A172 (cell line): ENCODE data around the gene GJE1. TPM values are rescaled to one million over a fixed set of nuclear protein-coding genes. Genes with fewer than 3 reads are reported as not detected.
A peak's percentile ranks its signal among the peaks of the same experiment; 100 is the strongest.
"Not testable (repeated sequence)": the region's sequence is repeated elsewhere in the genome, so short reads cannot be mapped to it uniquely, and the experiment has no call there.

Source experiments
- DNase-seq: peaks from one replicate; pipeline ENCODE4 v3.0.0-alpha.2; 2015; ENCODE audit warnings: low spot score
- total RNA-seq: library from RNA; depleted of rRNA; stranded (reverse); fragments of >200 nt; shearing (Covaris generic); gene quantifications from 2 replicates; pipeline ENCODE4 v1.2.3, GENCODE V29; 2014; rRNA removed

Gene GJE1, protein sequence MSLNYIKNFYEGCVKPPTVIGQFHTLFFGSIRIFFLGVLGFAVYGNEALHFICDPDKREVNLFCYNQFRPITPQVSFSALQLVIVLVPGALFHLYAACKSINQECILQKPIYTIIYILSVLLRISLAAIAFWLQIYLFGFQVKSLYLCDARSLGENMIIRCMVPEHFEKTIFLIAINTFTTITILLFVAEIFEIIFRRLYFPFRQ
- not detected in 2 replicates for total RNA-seq

DNA sequence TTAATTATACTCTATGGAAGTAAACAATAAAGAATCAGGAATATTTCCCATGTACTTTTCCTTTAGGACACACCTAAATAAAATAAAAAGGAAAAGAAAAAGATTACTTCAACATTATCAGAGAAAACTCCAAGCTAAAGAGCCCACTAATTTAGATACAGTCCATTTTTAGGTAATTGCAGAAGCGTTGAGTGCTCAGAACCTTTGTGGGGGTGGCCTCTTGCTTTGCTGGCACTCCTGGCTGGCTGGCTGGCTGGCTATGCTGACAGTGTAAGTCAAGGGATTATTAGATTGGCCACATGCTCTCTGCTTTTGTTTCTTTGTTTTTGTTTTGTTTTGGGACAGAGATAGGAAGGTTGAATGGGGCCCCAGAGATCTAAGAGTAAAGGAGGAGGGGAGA lies at the start of gene GJE1:
Gene GJE1 (plus strand): TSS at position 301 of the 400 bp plus-strand sequence. CDS start 234 bp downstream, outside the sequence.
- DNase-seq, result no peak

DNA sequence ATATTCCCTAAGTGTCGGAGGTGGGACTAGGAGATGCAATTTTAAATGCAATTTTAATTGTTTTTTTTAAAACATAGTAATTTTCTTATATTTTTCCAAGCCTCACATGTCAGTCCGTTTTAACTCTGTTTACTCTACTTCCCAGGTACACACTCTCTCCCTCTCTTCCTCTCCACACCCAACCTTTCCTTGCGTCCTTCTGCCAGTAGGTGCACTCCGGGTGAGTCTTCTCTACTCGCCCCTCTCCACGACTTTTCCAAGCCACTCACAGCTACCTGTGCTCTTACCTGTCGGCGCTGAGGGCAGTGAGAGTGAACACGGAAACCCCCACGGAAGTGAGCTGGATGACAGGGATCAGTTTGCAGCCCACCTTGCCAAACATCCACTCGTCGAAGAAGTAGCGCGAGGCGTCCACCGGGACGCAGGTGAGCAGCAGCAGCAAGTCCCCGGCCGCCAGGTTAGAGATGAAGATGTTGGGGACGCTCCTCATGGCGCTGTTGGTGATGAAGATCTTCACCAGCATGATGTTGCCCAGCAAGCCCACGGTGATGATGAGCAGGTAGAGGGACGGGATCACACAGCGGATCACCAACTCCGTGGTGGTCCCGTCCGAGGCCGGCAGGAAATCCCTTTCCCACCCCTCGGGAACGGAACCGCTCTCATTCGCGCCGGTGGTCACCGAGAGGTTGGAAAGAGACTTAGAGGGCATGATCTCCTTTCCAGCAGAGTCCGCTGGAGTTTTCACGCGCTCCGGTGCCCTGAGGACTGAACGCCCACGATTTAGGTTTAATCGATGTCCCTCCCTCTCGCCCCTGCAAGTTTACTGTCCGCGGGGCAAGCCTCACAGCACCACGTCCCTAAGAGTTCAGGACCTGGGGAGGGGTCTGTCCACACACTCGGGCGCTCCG lies 44.5 kb upstream of the GJE1 start:
- no peak for DNase-seq

DNA sequence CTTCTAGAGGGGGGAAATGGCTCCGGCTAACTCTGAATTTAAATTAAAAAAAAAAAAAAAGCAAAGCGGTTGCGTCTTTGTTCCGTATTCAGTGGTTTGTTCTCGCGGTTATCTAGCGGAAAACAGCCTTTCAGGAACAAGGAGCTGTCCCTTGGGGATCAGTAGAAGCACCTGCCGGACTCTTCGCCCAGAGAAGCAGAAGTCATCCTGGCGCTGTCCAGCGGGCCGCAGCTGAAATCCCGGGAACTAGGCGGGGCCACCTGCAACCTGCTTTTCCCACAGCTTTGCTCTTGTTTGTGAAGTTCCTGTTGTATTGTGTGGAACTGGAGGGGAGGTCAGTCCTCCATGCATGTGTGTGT lies 43.9 kb upstream of the GJE1 start:
- DNase-seq, result peak; percentile 2

DNA sequence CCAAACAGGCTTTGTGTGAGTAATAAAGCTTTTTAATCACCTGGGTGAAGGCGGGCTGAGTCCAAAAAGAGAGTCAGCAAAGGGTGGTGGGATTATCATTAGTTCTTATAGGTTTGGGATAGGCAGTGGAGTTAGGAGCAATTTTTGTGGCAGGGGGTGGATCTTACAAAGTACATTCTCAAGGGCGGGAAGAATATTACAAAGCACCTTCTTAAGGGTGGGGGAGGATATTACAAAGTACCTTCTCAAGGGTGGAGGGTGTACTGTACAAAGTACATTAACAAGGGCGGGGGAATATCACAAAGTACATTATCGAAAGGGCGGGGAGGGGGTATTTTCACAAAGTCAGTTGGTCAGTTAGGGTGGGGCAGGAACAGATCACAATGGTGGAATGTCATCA lies 27.9 kb upstream of the GJE1 start:
- DNase-seq, result not testable (repeated sequence)

DNA sequence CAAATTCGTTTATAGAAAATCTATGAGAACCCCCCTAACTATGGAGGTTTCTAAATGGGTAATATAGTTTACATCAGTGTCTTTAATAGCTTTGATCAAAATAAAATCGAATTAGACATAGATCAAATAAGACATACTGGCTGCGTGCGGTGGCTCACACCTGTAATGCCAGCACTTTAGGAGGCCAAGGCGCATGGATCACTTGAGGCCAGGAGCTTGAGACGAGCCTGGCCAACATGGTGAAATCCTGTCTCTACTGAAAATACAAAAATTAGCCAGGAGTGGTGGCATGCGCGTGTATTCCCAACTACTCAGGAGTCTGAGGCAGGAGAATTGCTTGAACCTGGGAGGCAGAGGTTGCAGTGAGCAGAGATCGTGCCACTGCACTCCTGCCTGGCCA lies 21.9 kb upstream of the GJE1 start:
- not testable (repeated sequence) for DNase-seq

DNA sequence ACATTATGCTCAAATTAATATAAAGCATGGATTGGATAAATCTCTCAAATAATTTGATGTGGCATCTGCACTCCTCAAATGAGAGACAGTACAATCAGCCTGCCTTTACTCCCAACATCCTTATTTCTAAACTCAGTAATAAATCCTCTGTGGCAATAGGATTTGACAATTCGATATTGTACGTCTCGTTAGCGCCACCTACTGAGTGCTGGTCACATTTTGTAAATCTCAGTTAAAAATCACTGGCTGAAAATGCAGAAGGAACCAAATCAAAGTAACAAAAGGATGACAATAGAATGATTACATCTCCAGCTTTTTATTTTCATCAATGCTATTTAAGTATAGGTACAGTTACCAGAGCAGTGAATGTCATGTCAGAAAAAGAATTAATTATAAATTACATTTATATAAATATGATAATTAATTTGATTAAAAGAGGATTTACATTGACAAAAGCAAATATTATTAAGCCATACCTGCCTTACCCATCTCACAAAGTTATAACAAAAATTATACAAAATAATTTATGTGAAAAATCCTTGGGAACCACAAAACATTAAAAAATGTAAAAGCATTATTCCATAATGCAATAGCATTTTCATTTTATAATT lies 20.2 kb upstream of the GJE1 start:
- DNase-seq, result peak; percentile 61

DNA sequence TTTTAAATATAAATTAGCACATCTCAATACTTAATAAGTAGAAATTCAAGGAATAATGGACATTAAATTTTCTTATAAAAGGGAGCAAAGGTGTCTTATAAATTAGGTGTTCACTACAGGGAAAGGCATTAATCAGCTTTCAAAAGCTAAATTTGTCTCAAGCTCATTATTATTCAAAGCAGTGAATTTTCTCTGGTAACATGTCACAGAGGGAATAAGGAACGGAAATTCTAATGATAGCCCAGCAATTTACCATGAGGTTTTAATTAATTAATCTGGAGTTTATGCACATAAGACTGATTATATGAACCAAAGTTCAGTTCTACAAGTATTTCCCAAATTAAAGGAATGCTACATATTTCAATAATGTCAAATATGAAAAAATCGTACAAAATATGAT lies 15.4 kb upstream of the GJE1 start:
- DNase-seq, result no peak

DNA sequence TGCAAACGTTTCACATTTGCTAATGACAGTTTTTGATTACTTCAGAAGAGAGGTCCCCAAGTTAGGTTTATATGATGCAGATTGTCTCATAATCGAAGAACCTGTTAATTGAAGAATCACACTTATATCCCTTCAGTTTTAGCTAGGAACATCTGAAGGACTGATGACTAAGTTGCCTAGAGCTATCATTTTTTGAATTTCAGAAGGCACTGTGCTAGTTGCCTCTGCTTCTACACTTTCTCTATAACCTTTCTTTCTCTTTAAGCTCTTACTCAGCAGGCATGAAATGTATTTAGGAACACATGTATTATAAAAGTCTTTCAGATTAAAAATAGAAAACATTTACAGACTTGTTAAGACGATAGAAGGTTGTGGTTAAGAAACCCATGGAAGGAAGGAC lies 14.4 kb upstream of the GJE1 start:
- no peak for DNase-seq

DNA sequence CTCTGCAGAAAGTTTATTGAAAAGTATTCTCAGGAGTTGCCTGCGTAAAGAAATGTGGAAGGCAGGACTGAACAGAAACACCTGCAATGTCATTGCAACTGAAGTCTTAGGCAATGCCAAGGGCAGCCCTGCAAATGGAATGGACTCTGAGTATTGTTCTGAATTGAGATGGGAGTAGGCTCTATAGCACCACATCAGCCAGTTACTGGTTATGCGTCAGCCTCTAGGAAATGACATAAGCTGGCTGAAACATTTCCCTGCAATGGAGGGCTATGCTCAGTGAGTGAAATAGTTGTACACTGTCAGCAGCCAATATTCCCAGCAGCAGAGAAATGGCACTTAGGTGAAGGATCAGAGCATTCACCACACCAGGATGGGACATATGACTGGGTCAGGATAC lies 13.8 kb upstream of the GJE1 start:
- no peak for DNase-seq

DNA sequence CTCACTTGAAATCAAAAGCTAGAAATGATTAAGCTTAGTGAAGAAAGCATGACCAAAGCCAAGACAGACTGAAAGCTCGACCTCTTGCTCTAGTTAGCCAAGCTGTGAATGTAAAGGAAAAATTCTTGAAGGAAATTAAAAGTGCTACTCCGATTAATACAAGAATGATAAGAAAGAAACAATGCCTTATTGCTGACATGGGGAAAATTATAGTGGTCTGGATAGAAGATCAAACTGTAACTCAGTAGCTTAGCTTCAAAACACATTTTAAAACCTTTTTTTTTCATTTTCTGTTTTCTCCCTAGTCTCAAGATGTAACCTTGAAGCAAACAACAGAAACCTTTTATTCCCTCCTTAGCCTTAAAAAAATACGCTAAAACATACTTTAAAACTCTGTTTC lies 11.4 kb upstream of the GJE1 start:
- DNase-seq, result no peak

DNA sequence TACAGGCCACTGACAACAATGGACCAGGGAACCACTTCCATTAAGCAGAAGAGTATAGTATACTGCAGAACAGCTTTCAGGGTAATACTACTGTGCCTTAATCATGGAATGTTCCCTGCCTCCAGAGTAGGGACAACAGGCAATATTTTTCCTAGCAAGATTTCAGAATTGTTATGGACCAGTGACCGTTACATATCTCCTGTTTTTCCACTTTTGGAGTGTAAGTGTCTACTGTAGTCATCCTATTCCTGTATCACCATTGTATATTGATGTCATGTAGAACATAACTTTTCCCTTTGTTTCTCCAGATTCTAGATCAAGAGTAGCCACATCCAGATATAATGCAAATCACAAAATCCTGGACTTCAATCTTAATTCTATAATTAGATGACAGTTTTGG lies 1.9 kb upstream of the GJE1 start:
- no peak for DNase-seq

DNA sequence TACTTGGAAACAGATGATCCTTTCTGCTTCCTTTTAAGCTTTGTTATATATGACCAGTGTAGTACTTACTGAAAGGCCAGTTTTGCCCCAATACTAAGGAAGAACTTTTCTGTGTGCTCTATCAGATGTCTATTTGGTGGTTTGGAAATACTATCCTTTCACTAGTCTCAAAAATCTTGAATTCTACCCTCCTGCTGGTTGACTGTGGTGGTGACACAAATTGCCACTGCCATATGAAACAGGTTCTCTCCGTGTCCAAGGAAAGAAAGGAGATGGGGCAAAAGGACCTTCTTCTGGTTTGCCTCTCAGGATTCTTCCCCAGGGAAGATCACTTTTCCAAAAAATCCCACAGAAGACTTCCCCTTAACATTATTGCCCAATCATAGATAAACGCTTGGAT lies 6.2 kb downstream of the GJE1 start:
- no peak for DNase-seq

DNA sequence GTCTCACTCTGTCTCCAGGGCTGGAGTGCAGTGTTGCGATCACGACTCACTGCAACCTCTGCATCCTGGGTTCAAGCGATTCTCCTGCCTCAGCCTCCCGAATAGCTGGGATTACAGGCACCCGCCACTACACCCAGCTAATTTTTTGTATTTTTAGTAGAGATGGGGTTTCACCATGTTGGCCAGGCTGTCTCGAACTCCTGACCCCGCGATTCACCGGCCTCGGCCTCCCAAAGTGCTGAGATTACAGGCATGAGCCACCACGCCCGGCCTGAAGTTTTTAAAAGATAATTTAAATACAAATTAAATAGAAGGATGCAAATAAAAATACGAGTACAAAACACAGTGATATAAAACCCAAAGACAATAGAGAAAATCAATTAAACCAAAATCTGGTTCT lies 8.8 kb downstream of the GJE1 start:
- DNase-seq, result not testable (repeated sequence)

DNA sequence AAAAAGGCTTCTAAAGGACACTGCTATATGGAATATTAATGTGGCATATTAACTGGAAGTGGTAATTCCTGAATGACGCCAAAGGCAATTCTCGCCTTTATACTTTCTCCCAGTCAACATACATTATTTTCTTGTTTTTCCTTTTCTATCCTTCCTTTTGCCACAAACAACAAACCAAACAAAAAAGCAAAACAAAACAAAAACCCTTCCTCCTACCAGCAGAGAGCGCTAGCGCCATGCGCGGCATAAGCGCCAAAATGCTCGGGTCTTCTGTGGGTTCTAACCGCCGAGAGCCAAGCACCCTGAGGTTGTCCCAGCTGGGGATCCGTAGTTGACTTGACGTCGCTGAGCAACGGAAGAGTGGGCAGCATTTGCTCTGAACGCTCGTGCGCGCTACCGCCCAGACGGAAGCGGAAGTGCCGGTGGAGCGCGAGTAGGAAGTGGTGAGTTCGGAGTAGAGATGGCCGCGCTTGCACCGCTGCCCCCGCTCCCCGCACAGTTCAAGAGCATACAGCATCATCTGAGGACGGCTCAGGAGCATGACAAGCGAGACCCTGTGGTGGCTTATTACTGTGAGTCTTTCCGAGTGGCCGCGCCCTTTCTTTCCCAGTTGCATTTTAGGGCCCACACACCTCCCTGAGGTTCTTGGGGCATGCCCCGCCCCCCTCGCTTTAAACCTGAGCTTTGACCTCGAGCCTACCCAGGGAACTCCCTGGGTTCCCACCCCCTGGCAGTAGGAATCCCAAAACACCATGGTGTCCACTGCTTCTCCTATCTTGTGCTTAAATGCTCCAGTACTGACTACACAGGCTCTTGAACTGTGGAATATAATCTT lies 14.3 kb downstream of the GJE1 start, which contains the start of the genes NMBR and VTA1:
Gene NMBR (minus strand): TSS at position 295 of the 835 bp plus-strand sequence. CDS start 58,464 bp downstream, outside the sequence.
Gene VTA1 (plus strand): TSS at position 436 of the 835 bp plus-strand sequence. CDS start 25 bp downstream, at position 461.
- DNase-seq, result peak; percentile 97

DNA sequence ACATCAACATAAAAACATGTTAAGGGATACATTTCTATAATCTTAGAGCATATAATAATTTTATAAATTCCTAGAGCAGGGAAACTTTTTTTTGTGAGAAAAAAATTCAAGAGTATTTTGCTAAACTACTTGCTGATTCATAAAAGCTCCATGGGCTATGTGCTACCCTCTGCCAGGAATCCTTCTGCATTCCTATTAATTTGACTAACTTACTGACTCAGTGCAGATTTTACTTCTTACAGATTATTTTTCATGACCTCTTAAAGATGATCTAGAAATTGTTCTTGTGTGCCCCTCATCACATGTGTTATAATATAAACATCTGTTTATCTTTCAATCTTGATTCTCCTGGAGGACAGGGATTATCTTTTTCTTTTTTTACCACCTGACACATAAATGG lies 20.0 kb downstream of the GJE1 start:
- no peak for DNase-seq

DNA sequence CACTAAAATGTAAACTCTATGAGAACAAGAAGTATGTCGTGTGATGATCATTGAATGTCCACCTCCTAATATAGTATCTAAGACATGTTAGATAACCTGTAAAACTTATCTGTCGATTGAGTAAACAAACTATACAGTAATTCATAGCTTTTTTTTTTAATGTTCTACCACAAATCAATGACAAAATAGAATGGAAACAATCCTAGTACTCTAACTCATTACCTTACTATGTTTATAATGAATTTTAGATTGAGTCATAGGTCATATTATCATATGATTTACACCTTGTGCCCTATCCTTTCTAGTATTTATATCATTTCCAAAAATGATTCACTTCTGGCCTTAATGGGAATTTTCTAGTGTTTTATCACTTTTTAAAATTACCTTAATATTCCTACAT lies 20.5 kb downstream of the GJE1 start:
- no peak for DNase-seq

DNA sequence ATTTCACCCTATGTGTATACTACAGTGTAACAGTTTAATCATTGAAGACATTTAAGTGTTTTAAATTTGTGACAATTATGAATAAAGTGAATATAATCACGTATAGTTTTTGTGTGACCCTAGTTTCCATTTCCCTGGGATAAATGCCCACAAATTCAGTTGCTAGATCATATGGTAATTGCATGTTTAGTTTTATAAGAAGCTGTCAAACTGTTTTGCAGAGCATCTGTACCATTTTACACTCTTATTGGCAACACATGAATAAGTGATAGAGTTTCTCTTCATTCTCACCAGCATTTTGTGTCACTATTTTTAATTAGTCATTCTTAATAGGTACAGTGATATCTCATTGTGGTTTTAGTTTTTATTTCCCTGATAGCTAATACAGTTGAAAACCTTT lies 21.6 kb downstream of the GJE1 start:
- no peak for DNase-seq

DNA sequence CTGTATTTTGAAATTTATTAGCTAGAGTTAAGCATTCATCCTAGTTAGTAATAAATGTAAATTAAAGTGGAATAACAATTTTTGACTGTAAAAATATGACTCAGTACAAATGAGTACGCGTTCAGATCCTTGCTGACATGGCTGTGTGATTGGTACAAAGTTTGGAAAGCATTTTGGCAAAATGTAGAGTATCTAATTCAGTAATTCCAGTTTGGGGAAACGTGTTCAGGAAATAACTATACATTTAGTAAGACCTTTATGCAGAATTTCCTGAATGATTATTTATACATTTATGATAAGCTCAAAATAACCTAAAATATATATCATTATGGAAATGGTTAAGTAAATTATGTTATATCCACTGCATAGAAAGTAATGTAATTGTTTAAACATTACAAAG lies 22.4 kb downstream of the GJE1 start:
- no peak for DNase-seq

DNA sequence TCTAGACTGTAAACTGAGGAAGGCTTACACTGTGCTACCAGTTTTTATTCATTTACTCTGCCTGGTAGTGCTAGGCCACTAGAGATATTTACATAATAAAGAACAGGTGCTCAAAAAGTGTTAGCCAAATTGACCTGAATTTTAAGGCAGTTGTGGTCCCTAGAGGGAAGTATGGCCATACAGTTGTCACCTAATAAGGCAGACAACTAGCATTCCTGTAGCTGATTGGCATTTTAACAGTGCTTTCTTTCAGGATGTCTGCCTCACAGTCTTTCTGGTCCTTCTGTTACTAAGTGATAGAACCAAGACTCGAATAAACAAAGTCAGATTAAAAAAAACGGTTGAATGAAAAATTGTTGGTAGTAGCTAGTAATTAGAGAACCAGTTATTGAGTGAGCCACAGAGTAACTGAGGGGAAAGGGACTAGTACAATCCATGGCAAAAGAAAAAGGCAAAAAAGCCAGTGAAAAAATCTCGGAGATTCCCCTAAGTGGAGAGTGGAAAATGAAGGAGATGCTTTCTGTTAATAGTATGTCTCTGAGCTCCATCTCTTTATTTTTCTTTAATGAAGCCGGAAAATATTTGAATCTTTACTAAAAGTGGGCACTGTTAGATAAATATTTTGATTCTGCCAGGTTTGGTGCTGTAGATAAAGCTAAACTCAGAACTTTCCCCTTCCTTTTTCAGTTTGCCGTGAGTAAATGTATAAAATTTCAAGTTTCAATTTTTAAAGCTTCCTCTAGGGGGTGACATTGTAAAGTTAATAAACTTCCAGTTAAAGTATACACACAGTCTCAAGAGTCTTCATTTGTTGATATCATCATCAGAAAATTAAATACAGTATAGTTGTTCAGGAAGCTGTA lies 23.4 kb downstream of the GJE1 start:
- peak; percentile 18 for DNase-seq

DNA sequence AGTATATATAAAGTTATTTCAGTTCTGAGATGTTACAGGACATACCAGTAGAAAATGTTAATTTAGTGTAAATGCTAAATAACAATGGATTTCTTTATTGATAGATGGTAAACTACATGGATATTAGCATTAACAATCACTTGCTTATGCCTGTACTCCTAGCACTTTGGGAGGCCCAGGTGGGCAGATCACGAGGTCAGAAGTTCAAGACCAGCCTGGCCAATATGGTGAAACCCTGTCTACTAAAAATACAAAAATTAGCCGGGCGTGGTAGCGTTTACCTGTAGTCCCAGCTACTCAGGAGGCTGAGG lies 24.0 kb downstream of the GJE1 start:
- not testable (repeated sequence) for DNase-seq

DNA sequence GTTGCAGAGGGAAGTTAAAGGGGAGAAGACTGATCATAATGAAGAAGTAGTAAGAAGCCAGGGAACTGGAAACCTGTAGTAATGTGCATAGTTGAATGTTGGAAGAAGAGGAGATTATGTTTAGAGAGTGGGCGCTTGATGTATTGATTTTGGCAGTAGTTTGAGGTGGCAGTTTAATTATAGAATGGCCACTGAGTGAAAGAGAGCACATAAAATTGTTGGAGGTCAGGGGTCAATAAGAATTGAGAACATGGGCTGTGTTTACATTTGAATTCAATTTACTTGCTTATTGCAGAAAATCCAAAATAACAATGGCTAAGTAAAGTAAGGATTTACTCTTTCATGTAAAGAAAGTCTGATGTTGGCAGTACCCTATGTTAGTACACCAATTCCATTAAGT lies 30.1 kb downstream of the GJE1 start:
- no peak for DNase-seq
